Neural progenitor cell (in vitro differentiated cells): ENCODE measurements around the gene TCAIM.

ENCODE experiments used
- EZH2phosphoT487 ChIP-seq: fragments of 200-600 bp; sonication (generic); IDR thresholded peaks from 2 replicates; pipeline ENCODE4 v1.6.1; 2017; ENCODE audit warnings: antibody characterized with exemption
- TF ChIP-seq, protein P1 (sequence below): fragments of 200-600 bp; sonication (generic); IDR thresholded peaks from 2 replicates; pipeline ENCODE4 v1.5.1; 2017; ENCODE audit warnings: antibody characterized with exemption, mild to moderate bottlenecking

DNA sequence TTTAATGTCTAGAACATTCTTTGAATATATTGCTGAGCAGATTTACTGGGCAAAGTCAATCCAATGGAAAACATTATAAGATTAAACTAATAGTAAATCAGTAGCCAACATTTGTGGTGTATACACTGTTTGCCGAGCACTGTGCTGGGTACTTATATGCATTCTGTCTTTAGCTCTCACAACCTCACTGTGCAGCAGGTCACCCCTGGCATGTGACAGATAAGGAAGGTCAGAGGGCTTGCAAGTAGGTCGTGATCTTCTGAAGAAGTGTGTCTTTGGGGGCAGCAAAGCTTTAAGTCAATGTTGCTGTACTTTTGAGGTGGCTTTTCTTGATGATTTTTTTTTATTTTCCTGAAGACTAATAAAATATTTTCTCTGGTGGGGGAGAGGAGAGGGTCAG, 62.2 kb downstream of the TCAIM start:
- TF ChIP-seq EZH2phosphoT487, result no peak
- TF ChIP-seq, protein P1, sequence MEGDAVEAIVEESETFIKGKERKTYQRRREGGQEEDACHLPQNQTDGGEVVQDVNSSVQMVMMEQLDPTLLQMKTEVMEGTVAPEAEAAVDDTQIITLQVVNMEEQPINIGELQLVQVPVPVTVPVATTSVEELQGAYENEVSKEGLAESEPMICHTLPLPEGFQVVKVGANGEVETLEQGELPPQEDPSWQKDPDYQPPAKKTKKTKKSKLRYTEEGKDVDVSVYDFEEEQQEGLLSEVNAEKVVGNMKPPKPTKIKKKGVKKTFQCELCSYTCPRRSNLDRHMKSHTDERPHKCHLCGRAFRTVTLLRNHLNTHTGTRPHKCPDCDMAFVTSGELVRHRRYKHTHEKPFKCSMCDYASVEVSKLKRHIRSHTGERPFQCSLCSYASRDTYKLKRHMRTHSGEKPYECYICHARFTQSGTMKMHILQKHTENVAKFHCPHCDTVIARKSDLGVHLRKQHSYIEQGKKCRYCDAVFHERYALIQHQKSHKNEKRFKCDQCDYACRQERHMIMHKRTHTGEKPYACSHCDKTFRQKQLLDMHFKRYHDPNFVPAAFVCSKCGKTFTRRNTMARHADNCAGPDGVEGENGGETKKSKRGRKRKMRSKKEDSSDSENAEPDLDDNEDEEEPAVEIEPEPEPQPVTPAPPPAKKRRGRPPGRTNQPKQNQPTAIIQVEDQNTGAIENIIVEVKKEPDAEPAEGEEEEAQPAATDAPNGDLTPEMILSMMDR, result no peak
